Astrocyte of the cerebellum (primary cell): ENCODE data around the gene HDAC9.

ENCODE experiments used
- DNase-seq: peaks from one replicate; pipeline ENCODE4 v3.0.0-alpha.2; 2011; ENCODE audit warnings: low read depth
- H3K4me3 ChIP-seq: 2 replicates; pipeline ENCODE4 v1.5.1; 2011; ENCODE audit warnings: mild to moderate bottlenecking, low read depth, low read length, moderate library complexity
- in situ Hi-C: cut with HindIII; loops from 2 replicates; pipeline ENCODE4 v1.10.0; 2017; ENCODE audit warnings: low sequenced_read_pairs
- TF ChIP-seq, protein P1 (sequence below): IDR thresholded peaks from 2 replicates; pipeline ENCODE4 v1.5.1; 2012; ENCODE audit warnings: low read length, low read depth, moderate library complexity, mild to moderate bottlenecking; ENCODE audit errors: missing control alignments

Gene HDAC9

GRCh38 chr7:18905316-18905943, 409.9 kb downstream of the HDAC9 start:
- no peak for DNase-seq
- in situ Hi-C loops, result no loop called here
- H3K4me3 ChIP-seq, result no peak overlapping the region
- TF ChIP-seq, protein P1, sequence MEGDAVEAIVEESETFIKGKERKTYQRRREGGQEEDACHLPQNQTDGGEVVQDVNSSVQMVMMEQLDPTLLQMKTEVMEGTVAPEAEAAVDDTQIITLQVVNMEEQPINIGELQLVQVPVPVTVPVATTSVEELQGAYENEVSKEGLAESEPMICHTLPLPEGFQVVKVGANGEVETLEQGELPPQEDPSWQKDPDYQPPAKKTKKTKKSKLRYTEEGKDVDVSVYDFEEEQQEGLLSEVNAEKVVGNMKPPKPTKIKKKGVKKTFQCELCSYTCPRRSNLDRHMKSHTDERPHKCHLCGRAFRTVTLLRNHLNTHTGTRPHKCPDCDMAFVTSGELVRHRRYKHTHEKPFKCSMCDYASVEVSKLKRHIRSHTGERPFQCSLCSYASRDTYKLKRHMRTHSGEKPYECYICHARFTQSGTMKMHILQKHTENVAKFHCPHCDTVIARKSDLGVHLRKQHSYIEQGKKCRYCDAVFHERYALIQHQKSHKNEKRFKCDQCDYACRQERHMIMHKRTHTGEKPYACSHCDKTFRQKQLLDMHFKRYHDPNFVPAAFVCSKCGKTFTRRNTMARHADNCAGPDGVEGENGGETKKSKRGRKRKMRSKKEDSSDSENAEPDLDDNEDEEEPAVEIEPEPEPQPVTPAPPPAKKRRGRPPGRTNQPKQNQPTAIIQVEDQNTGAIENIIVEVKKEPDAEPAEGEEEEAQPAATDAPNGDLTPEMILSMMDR, result no peak

GRCh38 chr7:18906901-18907300, 411.4 kb downstream of the HDAC9 start:
- no peak overlapping the region for H3K4me3 ChIP-seq
- TF ChIP-seq, protein P1, result no peak
- in situ Hi-C loops, result no loop called here
- no peak for DNase-seq

GRCh38 chr7:18913106-18913505, 417.6 kb downstream of the HDAC9 start:
- TF ChIP-seq, protein P1, result no peak
- in situ Hi-C loops, result no loop called here
- no peak for DNase-seq
- no peak overlapping the region for H3K4me3 ChIP-seq

DNA sequence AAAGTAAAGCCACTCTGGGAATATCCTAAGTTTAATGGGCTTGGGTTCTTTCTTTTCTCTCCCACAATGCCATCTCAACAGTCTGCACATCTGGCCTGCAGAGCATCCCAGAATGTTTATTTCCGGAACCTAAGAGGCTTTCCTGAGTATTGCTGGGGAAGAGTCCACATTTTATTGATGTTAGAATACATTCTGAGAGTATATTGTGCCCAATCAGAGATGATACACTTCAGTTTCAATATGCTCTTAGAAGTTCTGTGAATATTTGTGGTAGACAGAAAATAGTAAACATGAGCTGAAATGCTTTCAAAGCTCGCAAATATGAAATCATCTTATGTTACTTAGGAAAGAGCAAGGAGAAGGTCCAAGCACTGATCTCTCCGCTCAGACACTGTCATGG, 421.3 kb downstream of the HDAC9 start:
- no peak for DNase-seq
- no peak overlapping the region for H3K4me3 ChIP-seq
- in situ Hi-C loops, result no loop called here
- TF ChIP-seq, protein P1, result no peak

DNA sequence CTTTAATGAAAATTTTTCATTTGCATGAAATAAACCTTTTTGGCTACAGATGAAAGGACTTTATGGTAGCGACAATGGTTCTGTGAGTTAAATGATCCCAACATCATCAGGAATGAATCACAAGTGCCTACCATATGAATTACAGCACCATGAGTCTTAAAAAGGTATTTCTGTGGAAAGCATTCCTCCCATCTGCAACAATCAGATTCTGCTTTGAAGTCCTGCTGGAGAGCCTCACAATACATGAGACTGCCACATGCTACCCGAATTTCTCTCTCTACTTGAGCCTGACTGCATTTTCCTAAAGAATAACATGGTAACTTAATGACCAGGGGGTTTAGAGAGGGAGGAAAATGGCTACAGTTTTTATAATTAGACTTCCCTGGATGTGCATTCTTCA, 431.6 kb downstream of the HDAC9 start:
- peak; percentile 22 for DNase-seq
- no peak overlapping the region for H3K4me3 ChIP-seq
- TF ChIP-seq, protein P1, result no peak
- in situ Hi-C loops, result no loop called here

- no peak overlapping the region for H3K4me3 ChIP-seq
- TF ChIP-seq, protein P1, result no peak
- DNase-seq, result no peak
- in situ Hi-C loops, result no loop called here
These were observed 440.7 kb downstream of the HDAC9 start for GRCh38 chr7:18936265-18936664.
